Measurements from ENCODE around the gene TCOF1.

- TF ChIP-seq CTCF (IDR thresholded peaks at IDR 0.05) (no peak), EZH2 (IDR thresholded peaks at IDR 0.05; ENCODE audit: borderline replicate concordance, insufficient read depth, low read depth, low read length, poor library complexity, severe bottlenecking) (no peak)
These were observed 6.8 kb upstream of the TCOF1 start for GRCh38 chr5:150350524-150351344.
